Measurements from ENCODE around the gene ARMH1.

ARMH1 gene

DNA sequence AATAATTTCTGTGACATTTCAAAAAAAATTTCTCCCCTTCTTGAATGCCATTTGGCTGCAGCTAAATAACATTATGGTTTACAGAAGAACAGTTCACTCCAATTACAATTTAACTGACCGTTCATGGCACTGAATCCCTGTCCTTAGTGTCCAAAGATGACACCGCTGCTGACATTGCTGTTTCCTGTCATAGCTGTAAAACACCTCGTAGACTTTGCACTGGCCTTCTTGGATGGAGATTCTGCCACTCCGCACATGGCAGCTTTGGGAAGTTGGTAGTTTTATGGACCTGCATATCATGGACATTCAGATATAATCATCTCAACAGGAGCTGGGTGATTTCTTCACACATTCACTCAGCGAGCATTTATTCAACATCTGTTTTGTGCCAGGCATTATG is 5.0 kb downstream of the ARMH1 start:
- H4K20me1 ChIP-seq (ENCODE audit: insufficient read depth, low read length, poor library complexity, severe bottlenecking), result no peaks in the 10 kb centered on the region
- no peaks in the 10 kb centered on the region for H3K36me3 ChIP-seq (ENCODE audit: insufficient read depth, low read length)
- H3K9me2 ChIP-seq (replicated peaks; ENCODE audit: low read depth, low read length), result no peaks in the 10 kb centered on the region
- H3F3A ChIP-seq (ENCODE audit: low read depth), result no peaks in the 10 kb centered on the region
- no peak overlapping the region for H2AFZ ChIP-seq (ENCODE audit: low read length)
- H3K27me3 ChIP-seq (ENCODE audit: insufficient read depth, low read length, poor library complexity, severe bottlenecking), result no peaks in the 10 kb centered on the region
- no peak overlapping the region for H3K4me2 ChIP-seq (ENCODE audit: low read depth, low read length, poor library complexity, severe bottlenecking)
- no peak overlapping the region for H3K4me3 ChIP-seq (ENCODE audit: low read length, poor library complexity, severe bottlenecking)
- no peaks in the 10 kb centered on the region for H3K79me2 ChIP-seq (ENCODE audit: insufficient read depth, low read length)
- TF ChIP-seq EZH2phosphoT487 (IDR thresholded peaks at IDR 0.05; ENCODE audit: borderline replicate concordance), result no peak
- TF ChIP-seq CTCF (conservative IDR thresholded peaks at IDR 0.05; ENCODE audit: low read length), result no peak
- H3K9me3 ChIP-seq (ENCODE audit: insufficient read depth, low read depth, low read length), result no peaks in the 10 kb centered on the region
- H3K9ac ChIP-seq (ENCODE audit: low read depth, low read length, poor library complexity, severe bottlenecking), result no peak overlapping the region
- H3K4me1 ChIP-seq (ENCODE audit: insufficient read depth, low read length, poor library complexity, severe bottlenecking), result peaks cover 30% of the 10 kb centered on the region

DNA sequence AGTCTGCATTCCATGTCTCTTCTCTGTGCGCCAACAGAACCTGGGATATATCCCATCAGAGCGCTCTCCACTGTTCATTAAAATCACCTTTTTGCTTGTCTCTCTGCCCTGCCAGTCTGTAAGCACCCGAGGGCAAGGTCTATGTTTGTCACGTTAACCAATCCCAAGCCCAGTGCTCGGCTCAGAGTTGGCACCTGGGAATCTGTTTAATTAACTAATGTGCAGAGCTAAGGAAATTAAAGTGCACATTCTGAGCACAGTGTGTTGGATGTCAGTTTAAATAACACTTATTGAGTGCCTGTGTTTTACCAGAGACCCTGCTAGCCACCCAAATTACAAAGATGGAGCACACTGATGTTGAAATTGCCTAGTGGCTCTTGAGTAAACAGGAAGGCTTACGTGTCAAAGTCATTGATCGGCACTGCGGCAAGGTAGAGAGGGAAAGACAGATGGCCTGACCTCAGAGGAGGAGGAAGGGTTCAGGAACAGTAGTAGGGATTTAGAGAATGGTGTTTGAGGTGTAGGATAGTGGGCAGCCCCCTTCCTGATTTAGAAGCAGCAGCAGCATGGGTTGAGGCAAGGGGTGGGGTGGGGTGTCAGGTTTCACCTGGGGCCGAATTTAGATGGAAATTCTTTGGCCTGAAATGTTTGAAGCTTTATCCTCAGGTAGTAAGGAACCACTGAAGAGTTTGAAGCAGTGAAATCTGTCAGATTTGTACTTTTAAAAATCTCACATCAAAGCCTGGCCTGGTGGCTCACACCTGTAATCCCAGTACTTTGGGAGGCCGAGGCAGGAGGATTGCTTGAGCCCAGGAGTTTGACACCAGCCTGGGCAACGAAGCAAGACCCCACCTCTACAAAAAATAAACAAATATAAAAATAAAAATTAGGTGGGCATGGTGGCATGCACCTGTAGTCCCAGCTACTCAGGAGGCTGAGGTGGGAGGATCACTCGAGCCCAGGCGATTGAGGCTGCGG is 7.7 kb downstream of the ARMH1 start:
- Histone ChIP-seq H2AFZ (ENCODE audit: low read length) (no peak overlapping the region), H3K9ac (ENCODE audit: low read depth, low read length, poor library complexity, severe bottlenecking) (no peak overlapping the region), H3K27me3 (ENCODE audit: insufficient read depth, low read length, poor library complexity, severe bottlenecking) (no peaks in the 10 kb centered on the region), H3K36me3 (ENCODE audit: insufficient read depth, low read length) (no peaks in the 10 kb centered on the region), H3F3A (ENCODE audit: low read depth) (no peaks in the 10 kb centered on the region), H3K4me2 (ENCODE audit: low read depth, low read length, poor library complexity, severe bottlenecking) (no peak overlapping the region), H3K79me2 (ENCODE audit: insufficient read depth, low read length) (no peaks in the 10 kb centered on the region), H3K9me2 (replicated peaks; ENCODE audit: low read depth, low read length) (no peaks in the 10 kb centered on the region), H3K4me1 (ENCODE audit: insufficient read depth, low read length, poor library complexity, severe bottlenecking) (peaks cover 20% of the 10 kb centered on the region), H4K20me1 (ENCODE audit: insufficient read depth, low read length, poor library complexity, severe bottlenecking) (no peaks in the 10 kb centered on the region), H3K9me3 (ENCODE audit: insufficient read depth, low read depth, low read length) (no peaks in the 10 kb centered on the region), H3K4me3 (ENCODE audit: low read length, poor library complexity, severe bottlenecking) (no peak overlapping the region)
- no peak for TF ChIP-seq CTCF (conservative IDR thresholded peaks at IDR 0.05; ENCODE audit: low read length)
- no peak for TF ChIP-seq EZH2phosphoT487 (IDR thresholded peaks at IDR 0.05; ENCODE audit: borderline replicate concordance)

GRCh38 chr1:44682883-44683265 is 8.4 kb downstream of the ARMH1 start:
- H3K4me1 ChIP-seq (ENCODE audit: insufficient read depth, low read length, poor library complexity, severe bottlenecking), result peaks cover 20% of the 10 kb centered on the region
- no peak overlapping the region for H3K4me2 ChIP-seq (ENCODE audit: low read depth, low read length, poor library complexity, severe bottlenecking)
- H3K9me3 ChIP-seq (ENCODE audit: insufficient read depth, low read depth, low read length), result no peaks in the 10 kb centered on the region
- no peak for TF ChIP-seq EZH2phosphoT487 (IDR thresholded peaks at IDR 0.05; ENCODE audit: borderline replicate concordance)
- no peak overlapping the region for H2AFZ ChIP-seq (ENCODE audit: low read length)
- H3K9ac ChIP-seq (ENCODE audit: low read depth, low read length, poor library complexity, severe bottlenecking), result no peak overlapping the region
- no peaks in the 10 kb centered on the region for H3K79me2 ChIP-seq (ENCODE audit: insufficient read depth, low read length)
- no peaks in the 10 kb centered on the region for H4K20me1 ChIP-seq (ENCODE audit: insufficient read depth, low read length, poor library complexity, severe bottlenecking)
- no peak overlapping the region for H3K4me3 ChIP-seq (ENCODE audit: low read length, poor library complexity, severe bottlenecking)
- no peaks in the 10 kb centered on the region for H3F3A ChIP-seq (ENCODE audit: low read depth)
- H3K27me3 ChIP-seq (ENCODE audit: insufficient read depth, low read length, poor library complexity, severe bottlenecking), result no peaks in the 10 kb centered on the region
- H3K36me3 ChIP-seq (ENCODE audit: insufficient read depth, low read length), result no peaks in the 10 kb centered on the region
- no peaks in the 10 kb centered on the region for H3K9me2 ChIP-seq (replicated peaks; ENCODE audit: low read depth, low read length)
